GM12873 (cell line): ENCODE results near the gene FLRT1.

Source experiments
- CTCF ChIP-seq: IDR thresholded peaks from 2 replicates; pipeline ENCODE4 v1.5.1; 2012; ENCODE audit warnings: low read depth, mild to moderate bottlenecking, moderate library complexity, low read length, control low read depth; ENCODE audit not compliant: insufficient read depth; ENCODE audit errors: missing control alignments

The FLRT1 gene

GRCh38 chr11:64084146-64084950 lies 48.6 kb downstream of the FLRT1 start:
- no peak for TF ChIP-seq CTCF

- no peak for TF ChIP-seq CTCF
These were observed 49.4 kb downstream of the FLRT1 start for GRCh38 chr11:64084951-64085710.
